K562 (cell line): ENCODE measurements around the gene STK11. TPM values are rescaled to one million over a fixed set of nuclear protein-coding genes. Genes with fewer than 3 reads are reported as not detected.

Experiments used
- BRD9 ChIP-seq: fragments of 450-650 bp; IDR thresholded peaks from 2 replicates; pipeline ENCODE4 v1.6.1; 2018; ENCODE audit warnings: low read depth; ENCODE audit not compliant: partially characterized antibody
- GTF2A2 ChIP-seq: IDR thresholded peaks from 2 replicates; pipeline ENCODE4 v1.6.1; 2016; ENCODE audit warnings: mild to moderate bottlenecking, missing genetic modification characterization, missing compliant biosample characterization
- HOXB6 ChIP-seq: fragments of 250-450 bp; sonication (Bioruptor Pico); IDR thresholded peaks from 2 replicates; pipeline ENCODE4 v1.5.1; 2022; ENCODE audit warnings: mild to moderate bottlenecking, borderline replicate concordance
- KDM4B ChIP-seq, 2 experiments: fragments of 450-650 bp in 1 of 2; sonication (generic) in 1 of 2; IDR thresholded peaks; 2 replicates each; pipeline ENCODE4 v1.6.1; 2016 to 2017; ENCODE audit warnings: borderline replicate concordance in 2 of 2, antibody characterized with exemption in 1 of 2, low read depth in 1 of 2, mild to moderate bottlenecking in 1 of 2
- KLF13 ChIP-seq: fragments of 450-650 bp; IDR thresholded peaks from 2 replicates; pipeline ENCODE4 v1.6.1; 2016; ENCODE audit warnings: missing genetic modification characterization, low read depth, mild to moderate bottlenecking, missing compliant biosample characterization, moderate library complexity, borderline replicate concordance
- PHF21A ChIP-seq: fragments of 450-650 bp; IDR thresholded peaks from 2 replicates; pipeline ENCODE4 v1.6.1; 2017; ENCODE audit warnings: low read depth, borderline replicate concordance
- POLR2A ChIP-seq: fragments of 450-650 bp; conservative IDR thresholded peaks from 2 replicates; pipeline ENCODE4 v1.6.1; 2016
- POLR2G ChIP-seq: fragments of 200-400 bp; formaldehyde crosslinking; IDR thresholded peaks from 2 replicates; pipeline ENCODE4 v1.6.1; 2017; ENCODE audit warnings: low read depth, mild to moderate bottlenecking, antibody characterized with exemption, low read length, moderate library complexity
- PREB ChIP-seq: sonication (generic); formaldehyde crosslinking; IDR thresholded peaks from 2 replicates; pipeline ENCODE4 v1.8.1; 2023; ENCODE audit warnings: mild to moderate bottlenecking, missing genetic modification reagents
- SETDB1 ChIP-seq: IDR thresholded peaks from one replicate; pipeline ENCODE4 v1.6.1; 2012; ENCODE audit warnings: low read length, control low read depth, inconsistent platforms
- SMAD4 ChIP-seq: fragments of 250-450 bp; sonication (Bioruptor Pico); conservative IDR thresholded peaks from 2 replicates; pipeline ENCODE4 v1.8.0; 2021; ENCODE audit warnings: inconsistent platforms, mild to moderate bottlenecking, moderate library complexity
- VEZF1 ChIP-seq: fragments of 200-800 bp; sonication (Bioruptor generic); IDR thresholded peaks from 2 replicates; pipeline ENCODE4 v1.6.1; 2017; ENCODE audit warnings: missing genetic modification characterization, missing compliant biosample characterization
- ZNF12 ChIP-seq: sonication (generic); formaldehyde crosslinking; IDR thresholded peaks from 2 replicates; pipeline ENCODE4 v1.4.0; 2020; ENCODE audit warnings: mild to moderate bottlenecking, missing genetic modification reagents
- ZNF239 ChIP-seq: fragments of 250-450 bp; sonication (Bioruptor Pico); IDR thresholded peaks from 2 replicates; pipeline ENCODE4 v1.4.0; 2020; ENCODE audit warnings: mild to moderate bottlenecking
- ZSCAN32 ChIP-seq: fragments of 450-650 bp; formaldehyde crosslinking; IDR thresholded peaks from 2 replicates; pipeline ENCODE4 v1.4.0; 2020; ENCODE audit warnings: mild to moderate bottlenecking, moderate library complexity
- polyA plus RNA-seq, 8 experiments: library from polyadenylated mRNA; depleted of rRNA in 4 of 8; stranded (reverse) in 5 of 8; unstranded in 3 of 8; fragments of >200 nt; fragmentation: Nextera tagmentation in 2 of 8; fragmentation: Illumina TruSeq in 1 of 8; extraction: Ambion mirVana in 2 of 8; extraction: Trizol in 1 of 8; gene quantifications; 2 replicates each; pipeline versions ENCODE4 v1.2.1 to v1.2.3, GENCODE V29; 2011 to 2014; ENCODE audit warnings: inconsistent platforms in 1 of 8, missing spikeins in 1 of 8
- total RNA-seq, 7 experiments: library from RNA; depleted of rRNA in 6 of 7; stranded (reverse); fragments of >200 nt in 6 of 7; fragmentation: Illumina TruSeq in 2 of 7; extraction: Trizol in 2 of 7; gene quantifications; 2 replicates each; pipeline versions ENCODE4 v1.2.1 to v1.2.3, GENCODE V29; 2011 to 2021; ENCODE audit warnings: low replicate concordance in 1 of 7
- TF ChIP-seq, protein P1 (sequence below): sonication (generic); formaldehyde crosslinking; IDR thresholded peaks from 2 replicates; pipeline ENCODE4 v1.8.1; 2023; ENCODE audit warnings: mild to moderate bottlenecking, missing genetic modification reagents, moderate library complexity
- TF ChIP-seq, protein P2 (sequence below), 2 experiments: IDR thresholded peaks; 2 replicates each; pipeline ENCODE4 v1.6.1; 2012; ENCODE audit warnings: improper control_type of control experiment in 2 of 2, low read depth in 2 of 2, low read length in 2 of 2, borderline replicate concordance in 1 of 2
- TF ChIP-seq, protein P3 (sequence below): fragments of 250-450 bp; sonication (Bioruptor Pico); IDR thresholded peaks from 2 replicates; pipeline ENCODE4 v1.4.0; 2020

The STK11 gene
- total and polyA plus RNA-seq, 9 of the 15 experiments (the other 6 are each of a cell fraction or from before 2014, with no cell fraction given) = 0.15 to 96.5 (median 31.7) TPM

- TF ChIP-seq ZNF12 (CRISPR knock-in tag) (no peak), KLF13 (no peak), POLR2G (peak; percentile 77), BRD9 (no peak), ZNF239 (CRISPR knock-in tag) (no peak), VEZF1 (CRISPR knock-in tag) (no peak), HOXB6 (CRISPR knock-in tag) (no peak), PREB (CRISPR knock-in tag) (no peak), SMAD4 (CRISPR knock-in tag) (no peak), PHF21A (no peak), SETDB1 (no peak), ZSCAN32 (CRISPR knock-in tag) (no peak), GTF2A2 (no peak), KDM4B (IDR thresholded peaks at IDR 0.05; ENCODE audit: borderline replicate concordance in 2 of 2, low read depth in 1 of 2) (no peak), POLR2A (peak; percentile 40; the same call in 1 of the 2 replicates)
- TF ChIP-seq, protein P1, sequence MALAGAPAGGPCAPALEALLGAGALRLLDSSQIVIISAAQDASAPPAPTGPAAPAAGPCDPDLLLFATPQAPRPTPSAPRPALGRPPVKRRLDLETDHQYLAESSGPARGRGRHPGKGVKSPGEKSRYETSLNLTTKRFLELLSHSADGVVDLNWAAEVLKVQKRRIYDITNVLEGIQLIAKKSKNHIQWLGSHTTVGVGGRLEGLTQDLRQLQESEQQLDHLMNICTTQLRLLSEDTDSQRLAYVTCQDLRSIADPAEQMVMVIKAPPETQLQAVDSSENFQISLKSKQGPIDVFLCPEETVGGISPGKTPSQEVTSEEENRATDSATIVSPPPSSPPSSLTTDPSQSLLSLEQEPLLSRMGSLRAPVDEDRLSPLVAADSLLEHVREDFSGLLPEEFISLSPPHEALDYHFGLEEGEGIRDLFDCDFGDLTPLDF (CRISPR knock-in tag) = no peak
- TF ChIP-seq, protein P2, sequence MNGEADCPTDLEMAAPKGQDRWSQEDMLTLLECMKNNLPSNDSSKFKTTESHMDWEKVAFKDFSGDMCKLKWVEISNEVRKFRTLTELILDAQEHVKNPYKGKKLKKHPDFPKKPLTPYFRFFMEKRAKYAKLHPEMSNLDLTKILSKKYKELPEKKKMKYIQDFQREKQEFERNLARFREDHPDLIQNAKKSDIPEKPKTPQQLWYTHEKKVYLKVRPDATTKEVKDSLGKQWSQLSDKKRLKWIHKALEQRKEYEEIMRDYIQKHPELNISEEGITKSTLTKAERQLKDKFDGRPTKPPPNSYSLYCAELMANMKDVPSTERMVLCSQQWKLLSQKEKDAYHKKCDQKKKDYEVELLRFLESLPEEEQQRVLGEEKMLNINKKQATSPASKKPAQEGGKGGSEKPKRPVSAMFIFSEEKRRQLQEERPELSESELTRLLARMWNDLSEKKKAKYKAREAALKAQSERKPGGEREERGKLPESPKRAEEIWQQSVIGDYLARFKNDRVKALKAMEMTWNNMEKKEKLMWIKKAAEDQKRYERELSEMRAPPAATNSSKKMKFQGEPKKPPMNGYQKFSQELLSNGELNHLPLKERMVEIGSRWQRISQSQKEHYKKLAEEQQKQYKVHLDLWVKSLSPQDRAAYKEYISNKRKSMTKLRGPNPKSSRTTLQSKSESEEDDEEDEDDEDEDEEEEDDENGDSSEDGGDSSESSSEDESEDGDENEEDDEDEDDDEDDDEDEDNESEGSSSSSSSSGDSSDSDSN (IDR thresholded peaks at IDR 0.05; ENCODE audit: borderline replicate concordance in 1 of 2, low read depth in 2 of 2, low read length in 2 of 2) = no peak
- TF ChIP-seq, protein P3, sequence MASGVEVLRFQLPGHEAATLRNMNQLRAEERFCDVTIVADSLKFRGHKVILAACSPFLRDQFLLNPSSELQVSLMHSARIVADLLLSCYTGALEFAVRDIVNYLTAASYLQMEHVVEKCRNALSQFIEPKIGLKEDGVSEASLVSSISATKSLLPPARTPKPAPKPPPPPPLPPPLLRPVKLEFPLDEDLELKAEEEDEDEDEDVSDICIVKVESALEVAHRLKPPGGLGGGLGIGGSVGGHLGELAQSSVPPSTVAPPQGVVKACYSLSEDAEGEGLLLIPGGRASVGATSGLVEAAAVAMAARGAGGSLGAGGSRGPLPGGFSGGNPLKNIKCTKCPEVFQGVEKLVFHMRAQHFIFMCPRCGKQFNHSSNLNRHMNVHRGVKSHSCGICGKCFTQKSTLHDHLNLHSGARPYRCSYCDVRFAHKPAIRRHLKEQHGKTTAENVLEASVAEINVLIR (CRISPR knock-in tag) = no peak
These were observed 40.1 kb downstream of the STK11 start (continued) for GRCh38 chr19:1245494-1246264.
